CD4-positive, alpha-beta T cell treated with Interleukin-15 for 4 hours (primary cell): Measurements from ENCODE around the gene GTF2I.
A peak's percentile ranks its signal among the peaks of the same experiment; 100 is the strongest.
"Not testable (repeated sequence)": the region's sequence is repeated elsewhere in the genome, so short reads cannot be mapped to it uniquely, and the experiment has no call there.

Source experiments
- DNase-seq: peaks from one replicate; pipeline ENCODE4 v3.0.0-alpha.2; 2020; ENCODE audit warnings: low spot score

GTF2I gene

GRCh38 chr7:74656837-74657691 lies 454 bp upstream of the GTF2I start:
- peak; percentile 98 for DNase-seq

GRCh38 chr7:74658178-74659004 lies 873 bp downstream of the GTF2I start:
- peak; percentile 90 for DNase-seq

GRCh38 chr7:74660202-74660601 lies 2.7 kb downstream of the GTF2I start:
- not testable (repeated sequence) for DNase-seq

GRCh38 chr7:74661836-74662794 lies 4.6 kb downstream of the GTF2I start:
- DNase-seq = not testable (repeated sequence)

GRCh38 chr7:74665296-74665938 lies 7.9 kb downstream of the GTF2I start:
- no peak for DNase-seq

- DNase-seq = not testable (repeated sequence)
Measured at GRCh38 chr7:74667013-74667412, 9.5 kb downstream of the GTF2I start.

GRCh38 chr7:74667520-74667919 lies 10.0 kb downstream of the GTF2I start:
- DNase-seq = not testable (repeated sequence)

- no peak for DNase-seq
Measured at GRCh38 chr7:74671602-74672001, 14.1 kb downstream of the GTF2I start.

- DNase-seq = no peak
Measured at GRCh38 chr7:74672343-74672915, 14.9 kb downstream of the GTF2I start.

- no peak for DNase-seq
Measured at GRCh38 chr7:74674166-74674565, 16.6 kb downstream of the GTF2I start.

GRCh38 chr7:74682829-74683228 lies 25.3 kb downstream of the GTF2I start:
- DNase-seq = no peak

- no peak for DNase-seq
Measured at GRCh38 chr7:74683799-74684198, 26.3 kb downstream of the GTF2I start.

GRCh38 chr7:74684473-74684872 lies 27.0 kb downstream of the GTF2I start:
- no peak for DNase-seq

- no peak for DNase-seq
Measured at GRCh38 chr7:74684921-74685320, 27.4 kb downstream of the GTF2I start.

GRCh38 chr7:74690474-74690873 lies 33.0 kb downstream of the GTF2I start:
- DNase-seq = no peak

GRCh38 chr7:74704419-74704818 lies 46.9 kb downstream of the GTF2I start:
- DNase-seq = not testable (repeated sequence)

- no peak for DNase-seq
Measured at GRCh38 chr7:74707238-74707637, 49.7 kb downstream of the GTF2I start.

- no peak for DNase-seq
Measured at GRCh38 chr7:74708569-74709275, 51.2 kb downstream of the GTF2I start.

GRCh38 chr7:74709880-74710671 lies 52.6 kb downstream of the GTF2I start:
- no peak for DNase-seq

GRCh38 chr7:74713567-74713966 lies 56.0 kb downstream of the GTF2I start:
- DNase-seq = no peak
